OCI-LY3 (cell line): ENCODE measurements around the gene DCAF4.

ENCODE experiments used
- CTCF ChIP-seq: fragments of 200-600, 300-600 bp; sonication (generic); IDR thresholded peaks from 2 replicates; pipeline ENCODE4 v1.5.1; 2014; ENCODE audit warnings: antibody characterized with exemption, low read length, low read depth
- EZH2phosphoT487 ChIP-seq: fragments of 200-600 bp; shearing (Covaris generic); IDR thresholded peaks from 2 replicates; pipeline ENCODE4 v1.6.1; 2018; ENCODE audit warnings: antibody characterized with exemption, mixed run types, low read depth

GRCh38 chr14:72962829-72963312 lies 36.6 kb downstream of the DCAF4 start:
- TF ChIP-seq CTCF (no peak), EZH2phosphoT487 (no peak)
